Right atrium auricular region (tissue), 2 donors: ENCODE data around the gene SIDT1. TPM values are rescaled to one million over a fixed set of nuclear protein-coding genes. Genes with fewer than 3 reads are reported as not detected.

Source experiments
- DNase-seq: peaks from one replicate; pipeline ENCODE4 v3.0.0-alpha.2; 2019; ENCODE audit warnings: low spot score
- H3K27ac ChIP-seq, 2 donors: fragments of 200-600 bp; sonication (generic); 1 replicate in 1 of 2; 2 replicates in 1 of 2; pipeline ENCODE4 v1.5.1; 2016 to 2019
- H3K27me3 ChIP-seq, 2 donors: fragments of 200-600 bp; sonication (generic); one replicate each; pipeline versions ENCODE4 v1.5.1 to v1.6.0; 2017 to 2019
- H3K36me3 ChIP-seq: fragments of 200-600 bp; sonication (generic); one replicate; pipeline ENCODE4 v1.5.1; 2016
- H3K4me1 ChIP-seq, 2 donors: fragments of 200-600 bp; sonication (generic); one replicate each; pipeline versions ENCODE4 v1.5.1 to v1.6.0; 2017 to 2019
- H3K4me3 ChIP-seq, 2 donors: fragments of 200-600 bp; sonication (generic); 1 replicate in 1 of 2; 2 replicates in 1 of 2; pipeline ENCODE4 v1.5.1; 2017 to 2019; ENCODE audit warnings: mild to moderate bottlenecking in 1 of 2, moderate library complexity in 1 of 2
- H3K9me3 ChIP-seq, 2 donors: fragments of 200-600 bp; sonication (generic); one replicate each; pipeline ENCODE4 v1.5.1; 2019
- microRNA-seq, 2 donors: library from miRNA; unstranded; fragments of <30 nt; microRNA quantifications; one replicate each; pipeline ENCODE4, GENCODE V29; 2016 to 2017; ENCODE audit warnings: borderline number of aligned reads in 2 of 2, borderline replicate concordance in 1 of 2
- total RNA-seq, 2 donors: library from RNA; depleted of rRNA; stranded (reverse); fragments of >200 nt; gene quantifications; one replicate each; pipeline ENCODE4 v1.1.0, GENCODE V29; 2016
- TF ChIP-seq, protein P1 (sequence below), 2 donors: fragments of 200-600 bp; sonication (generic); IDR thresholded peaks; one replicate each; pipeline ENCODE4 v1.5.1; 2019; ENCODE audit warnings: antibody characterized with exemption in 2 of 2

The SIDT1 gene
- total RNA-seq, 2 donors from 2014 or later: 0.15 to 0.16 TPM

DNA sequence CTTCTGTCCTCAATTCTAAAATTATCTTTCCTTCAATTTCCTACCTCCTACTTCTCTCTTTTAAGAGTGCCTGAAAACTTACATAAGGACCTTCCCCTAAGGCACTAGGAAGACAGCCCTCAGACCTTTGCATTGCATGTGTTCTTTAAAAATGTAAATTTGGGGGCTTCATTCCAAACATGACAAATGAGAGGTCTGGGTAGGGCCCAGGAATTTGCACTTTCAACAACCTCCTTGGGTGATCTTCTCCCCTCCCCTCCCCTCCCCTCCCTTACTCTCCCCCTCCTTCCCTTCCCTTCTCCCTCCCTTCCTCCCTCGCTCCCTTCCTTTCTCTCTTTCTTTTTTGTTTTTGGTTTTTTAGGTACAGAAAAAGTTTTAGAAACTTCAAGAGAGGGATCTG, 145.4 kb downstream of the SIDT1 start:
- Histone ChIP-seq H3K4me1 (no peaks in the 10 kb centered on the region), H3K27me3 (no peaks in the 10 kb centered on the region), H3K27ac (no peak overlapping the region), H3K4me3 (no peak overlapping the region), H3K9me3 (no peaks in the 10 kb centered on the region), H3K36me3 (peaks cover 21% of the 10 kb centered on the region)
- TF ChIP-seq, protein P1, sequence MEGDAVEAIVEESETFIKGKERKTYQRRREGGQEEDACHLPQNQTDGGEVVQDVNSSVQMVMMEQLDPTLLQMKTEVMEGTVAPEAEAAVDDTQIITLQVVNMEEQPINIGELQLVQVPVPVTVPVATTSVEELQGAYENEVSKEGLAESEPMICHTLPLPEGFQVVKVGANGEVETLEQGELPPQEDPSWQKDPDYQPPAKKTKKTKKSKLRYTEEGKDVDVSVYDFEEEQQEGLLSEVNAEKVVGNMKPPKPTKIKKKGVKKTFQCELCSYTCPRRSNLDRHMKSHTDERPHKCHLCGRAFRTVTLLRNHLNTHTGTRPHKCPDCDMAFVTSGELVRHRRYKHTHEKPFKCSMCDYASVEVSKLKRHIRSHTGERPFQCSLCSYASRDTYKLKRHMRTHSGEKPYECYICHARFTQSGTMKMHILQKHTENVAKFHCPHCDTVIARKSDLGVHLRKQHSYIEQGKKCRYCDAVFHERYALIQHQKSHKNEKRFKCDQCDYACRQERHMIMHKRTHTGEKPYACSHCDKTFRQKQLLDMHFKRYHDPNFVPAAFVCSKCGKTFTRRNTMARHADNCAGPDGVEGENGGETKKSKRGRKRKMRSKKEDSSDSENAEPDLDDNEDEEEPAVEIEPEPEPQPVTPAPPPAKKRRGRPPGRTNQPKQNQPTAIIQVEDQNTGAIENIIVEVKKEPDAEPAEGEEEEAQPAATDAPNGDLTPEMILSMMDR (IDR thresholded peaks at IDR 0.05): no peak
- DNase-seq: no peak

DNA sequence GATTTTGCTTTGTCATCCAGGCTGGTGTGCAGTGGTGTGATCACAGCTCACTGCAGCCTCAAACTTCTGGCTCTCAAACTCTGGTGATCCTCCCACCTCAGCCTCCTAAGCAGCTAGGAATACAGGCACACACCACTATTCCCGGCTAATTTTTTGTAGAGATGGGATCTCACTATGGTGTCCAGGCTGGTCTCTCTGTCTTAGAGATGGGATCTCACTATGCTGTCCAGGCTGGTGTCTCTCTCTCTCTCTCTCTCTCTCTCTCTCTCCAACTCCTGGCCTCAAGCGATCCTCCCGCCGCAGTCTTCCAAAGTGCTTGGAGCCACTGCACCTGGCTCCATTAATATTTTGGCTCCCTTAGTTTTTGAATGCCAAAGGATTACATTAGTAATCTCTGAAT, 146.4 kb downstream of the SIDT1 start:
- H3K36me3 ChIP-seq: peaks cover 15% of the 10 kb centered on the region
- H3K4me1 ChIP-seq: no peaks in the 10 kb centered on the region
- H3K4me3 ChIP-seq: no peak overlapping the region
- no peaks in the 10 kb centered on the region for H3K27me3 ChIP-seq
- DNase-seq: no peak
- H3K27ac ChIP-seq: no peak overlapping the region
- no peaks in the 10 kb centered on the region for H3K9me3 ChIP-seq
- TF ChIP-seq, protein P1 (IDR thresholded peaks at IDR 0.05): no peak

Small RNA genes within 50 kb of the gene (microRNA-seq; reads per million reads assigned to microRNA genes)
- 0 reads per million in 2 donors for gene MIR4446

Other genes starting within 250 kb of the SIDT1 start
- 1 to 10 TPM; 1.2 to 1.7 TPM for gene CFAP44, start 91.1 kb upstream of the SIDT1 start, total RNA-seq
- gene SPICE1, start 17.4 kb upstream of the SIDT1 start, total RNA-seq: 1 to 10 TPM; 1.5 to 3.3 TPM
- gene USF3, start 164.1 kb downstream of the SIDT1 start, total RNA-seq: 10 to 100 TPM; 16.2 to 20.8 TPM
- 10 to 100 TPM; 49.3 to 77.8 TPM for gene NAA50, start 213.7 kb downstream of the SIDT1 start, total RNA-seq
- 10 to 100 TPM; 19.1 to 21.7 TPM for gene ATP6V1A, start 214.5 kb downstream of the SIDT1 start, total RNA-seq